Testis (tissue), 2 donors: ENCODE data around the gene OR5H15.

Source experiments
- CTCF ChIP-seq, 3 experiments: fragments of 450-650 bp in 2 of 3; fragments of 200-600 bp in 1 of 3; sonication (generic) in 1 of 3; IDR thresholded peaks; one replicate each; pipeline ENCODE4 v1.5.1; 2016 to 2019; ENCODE audit warnings: antibody characterized with exemption in 3 of 3, mild to moderate bottlenecking in 2 of 3, moderate library complexity in 1 of 3
- POLR2A ChIP-seq: fragments of 450-650 bp; IDR thresholded peaks from one replicate; pipeline ENCODE4 v1.6.1; 2017; ENCODE audit warnings: antibody characterized with exemption, mild to moderate bottlenecking, moderate library complexity

- peak in 1 of 3 experiments; percentile 9 for TF ChIP-seq CTCF (IDR thresholded peaks at IDR 0.05)
- no peak for TF ChIP-seq POLR2A
Observed at GRCh38 chr3:98188545-98188944, 22.0 kb downstream of the OR5H15 start.
